HepG2 (cell line): ENCODE data around the gene NFE2L1. TPM values are rescaled to one million over a fixed set of nuclear protein-coding genes. Genes with fewer than 3 reads are reported as not detected.

Experiments used
- ARHGAP35 ChIP-seq: sonication (generic); formaldehyde crosslinking; IDR thresholded peaks from 2 replicates; pipeline ENCODE4 v1.9.0; 2022; ENCODE audit warnings: mild to moderate bottlenecking, inconsistent platforms, moderate library complexity, missing genetic modification reagents, borderline replicate concordance
- CHCHD3 ChIP-seq: sonication (generic); formaldehyde crosslinking; IDR thresholded peaks from 2 replicates; pipeline ENCODE4 v1.8.0; 2022; ENCODE audit warnings: mild to moderate bottlenecking, missing genetic modification reagents, moderate library complexity
- DR1 ChIP-seq: sonication (generic); formaldehyde crosslinking; IDR thresholded peaks from 2 replicates; pipeline ENCODE4 v1.8.0; 2021; ENCODE audit warnings: mild to moderate bottlenecking, missing genetic modification reagents, inconsistent platforms
- E2F5 ChIP-seq: sonication (generic); formaldehyde crosslinking; conservative IDR thresholded peaks from 2 replicates; pipeline ENCODE4 v1.4.0; 2020; ENCODE audit warnings: missing genetic modification reagents
- FOXC1 ChIP-seq: sonication (generic); formaldehyde crosslinking; IDR thresholded peaks from 2 replicates; pipeline ENCODE4 v1.8.0; 2022; ENCODE audit warnings: mild to moderate bottlenecking, missing genetic modification reagents, borderline replicate concordance
- IRX3 ChIP-seq: sonication (generic); formaldehyde crosslinking; IDR thresholded peaks from 2 replicates; pipeline ENCODE4 v1.8.1; 2023; ENCODE audit warnings: mild to moderate bottlenecking, low read depth, missing genetic modification reagents, borderline replicate concordance
- KDM2A ChIP-seq: sonication (generic); formaldehyde crosslinking; IDR thresholded peaks from 2 replicates; pipeline ENCODE4 v1.4.0; 2020; ENCODE audit warnings: low read depth, missing genetic modification reagents, borderline replicate concordance
- NPAS2 ChIP-seq: sonication (generic); formaldehyde crosslinking; IDR thresholded peaks from 2 replicates; pipeline ENCODE4 v1.8.0; 2022; ENCODE audit warnings: mild to moderate bottlenecking, missing genetic modification reagents, borderline replicate concordance
- REXO4 ChIP-seq: sonication (generic); formaldehyde crosslinking; IDR thresholded peaks from 2 replicates; pipeline ENCODE4 v1.8.0; 2022; ENCODE audit warnings: missing genetic modification reagents, mild to moderate bottlenecking, borderline replicate concordance
- SAP130 ChIP-seq: IDR thresholded peaks from 2 replicates; pipeline ENCODE4 v1.6.1; 2016; ENCODE audit warnings: low read depth
- SIX4 ChIP-seq: sonication (generic); formaldehyde crosslinking; IDR thresholded peaks from 2 replicates; pipeline ENCODE4 v1.4.0; 2020; ENCODE audit warnings: missing genetic modification reagents
- SMAD1 ChIP-seq: sonication (generic); formaldehyde crosslinking; IDR thresholded peaks from 2 replicates; pipeline ENCODE4 v1.4.0; 2020; ENCODE audit warnings: missing genetic modification reagents, low read depth, mild to moderate bottlenecking, borderline replicate concordance
- TBP ChIP-seq: sonication (generic); formaldehyde crosslinking; IDR thresholded peaks from 2 replicates; pipeline ENCODE4 v1.5.0; 2020; ENCODE audit warnings: missing genetic modification reagents
- ZBTB44 ChIP-seq: sonication (generic); formaldehyde crosslinking; IDR thresholded peaks from 2 replicates; pipeline ENCODE4 v1.4.0; 2020; ENCODE audit warnings: missing genetic modification reagents
- ZBTB8A ChIP-seq: sonication (generic); formaldehyde crosslinking; IDR thresholded peaks from 2 replicates; pipeline ENCODE4 v1.4.0; 2020; ENCODE audit warnings: mild to moderate bottlenecking, low read depth, missing genetic modification reagents, borderline replicate concordance
- ZMYM4 ChIP-seq: sonication (generic); formaldehyde crosslinking; IDR thresholded peaks from 2 replicates; pipeline ENCODE4 v1.8.1; 2023; ENCODE audit warnings: mild to moderate bottlenecking, missing genetic modification reagents
- ZNF180 ChIP-seq: sonication (generic); formaldehyde crosslinking; IDR thresholded peaks from 2 replicates; pipeline ENCODE4 v1.4.0; 2020; ENCODE audit warnings: low read depth, missing genetic modification reagents, borderline replicate concordance
- ZNF20 ChIP-seq: sonication (generic); formaldehyde crosslinking; IDR thresholded peaks from 2 replicates; pipeline ENCODE4 v1.4.0; 2020; ENCODE audit warnings: mild to moderate bottlenecking, moderate library complexity, missing genetic modification reagents
- ZNF274 ChIP-seq: sonication (generic); formaldehyde crosslinking; IDR thresholded peaks from 2 replicates; pipeline ENCODE4 v1.5.1; 2020; ENCODE audit warnings: mild to moderate bottlenecking, missing genetic modification reagents
- ZNF430 ChIP-seq: sonication (generic); formaldehyde crosslinking; IDR thresholded peaks from 2 replicates; pipeline ENCODE4 v1.9.0; 2021; ENCODE audit warnings: mild to moderate bottlenecking, missing genetic modification reagents
- ZNF510 ChIP-seq: sonication (generic); formaldehyde crosslinking; IDR thresholded peaks from 2 replicates; pipeline ENCODE4 v1.4.0; 2020; ENCODE audit warnings: low read depth, mild to moderate bottlenecking, missing genetic modification reagents
- polyA plus RNA-seq, 8 experiments: library from polyadenylated mRNA; depleted of rRNA in 3 of 8; stranded (reverse) in 7 of 8; unstranded in 1 of 8; fragments of >200 nt; fragmentation: Illumina TruSeq in 4 of 8; extraction: Trizol in 4 of 8; gene quantifications; 2 replicates each; pipeline versions ENCODE4 v1.2.1 to v1.2.3, GENCODE V29; 2011 to 2016; ENCODE audit warnings: low read depth in 4 of 8, missing spikeins in 1 of 8, mixed read lengths in 1 of 8; ENCODE audit not compliant: insufficient read depth in 1 of 8
- total RNA-seq, 5 experiments: library from RNA; depleted of rRNA; stranded (reverse); fragments of >200 nt; fragmentation: Illumina TruSeq; extraction: Trizol; gene quantifications; 2 replicates each; pipeline ENCODE4 v1.2.3, GENCODE V29; 2016; ENCODE audit warnings: low read depth in 1 of 5
- TF ChIP-seq, protein P1 (sequence below): IDR thresholded peaks from 2 replicates; pipeline ENCODE4 v1.6.1; 2016; ENCODE audit warnings: control low read depth
- TF ChIP-seq, protein P2 (sequence below): sonication (generic); formaldehyde crosslinking; IDR thresholded peaks from 2 replicates; pipeline ENCODE4 v1.8.1; 2022; ENCODE audit warnings: low read depth, mild to moderate bottlenecking, missing genetic modification reagents

Gene NFE2L1
- total and polyA plus RNA-seq, 2 of the 13 experiments (the other 11 are each of a cell fraction or from before 2014, with no cell fraction given), result 67.0 to 234 TPM

GRCh38 chr17:48106802-48107136 lies 58.6 kb downstream of the NFE2L1 start (continued):
- TF ChIP-seq, protein P1, sequence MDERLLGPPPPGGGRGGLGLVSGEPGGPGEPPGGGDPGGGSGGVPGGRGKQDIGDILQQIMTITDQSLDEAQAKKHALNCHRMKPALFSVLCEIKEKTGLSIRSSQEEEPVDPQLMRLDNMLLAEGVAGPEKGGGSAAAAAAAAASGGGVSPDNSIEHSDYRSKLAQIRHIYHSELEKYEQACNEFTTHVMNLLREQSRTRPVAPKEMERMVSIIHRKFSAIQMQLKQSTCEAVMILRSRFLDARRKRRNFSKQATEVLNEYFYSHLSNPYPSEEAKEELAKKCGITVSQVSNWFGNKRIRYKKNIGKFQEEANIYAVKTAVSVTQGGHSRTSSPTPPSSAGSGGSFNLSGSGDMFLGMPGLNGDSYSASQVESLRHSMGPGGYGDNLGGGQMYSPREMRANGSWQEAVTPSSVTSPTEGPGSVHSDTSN (CRISPR knock-in tag), result no peak
- TF ChIP-seq ZMYM4, result no peak
- no peak for TF ChIP-seq CHCHD3 (CRISPR knock-in tag)
- no peak for TF ChIP-seq DR1 (CRISPR knock-in tag)
- TF ChIP-seq TBP (CRISPR knock-in tag), result no peak
- TF ChIP-seq, protein P2, sequence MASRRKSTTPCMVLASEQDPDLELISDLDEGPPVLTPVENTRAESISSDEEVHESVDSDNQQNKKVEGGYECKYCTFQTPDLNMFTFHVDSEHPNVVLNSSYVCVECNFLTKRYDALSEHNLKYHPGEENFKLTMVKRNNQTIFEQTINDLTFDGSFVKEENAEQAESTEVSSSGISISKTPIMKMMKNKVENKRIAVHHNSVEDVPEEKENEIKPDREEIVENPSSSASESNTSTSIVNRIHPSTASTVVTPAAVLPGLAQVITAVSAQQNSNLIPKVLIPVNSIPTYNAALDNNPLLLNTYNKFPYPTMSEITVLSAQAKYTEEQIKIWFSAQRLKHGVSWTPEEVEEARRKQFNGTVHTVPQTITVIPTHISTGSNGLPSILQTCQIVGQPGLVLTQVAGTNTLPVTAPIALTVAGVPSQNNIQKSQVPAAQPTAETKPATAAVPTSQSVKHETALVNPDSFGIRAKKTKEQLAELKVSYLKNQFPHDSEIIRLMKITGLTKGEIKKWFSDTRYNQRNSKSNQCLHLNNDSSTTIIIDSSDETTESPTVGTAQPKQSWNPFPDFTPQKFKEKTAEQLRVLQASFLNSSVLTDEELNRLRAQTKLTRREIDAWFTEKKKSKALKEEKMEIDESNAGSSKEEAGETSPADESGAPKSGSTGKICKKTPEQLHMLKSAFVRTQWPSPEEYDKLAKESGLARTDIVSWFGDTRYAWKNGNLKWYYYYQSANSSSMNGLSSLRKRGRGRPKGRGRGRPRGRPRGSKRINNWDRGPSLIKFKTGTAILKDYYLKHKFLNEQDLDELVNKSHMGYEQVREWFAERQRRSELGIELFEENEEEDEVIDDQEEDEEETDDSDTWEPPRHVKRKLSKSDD (CRISPR knock-in tag), result no peak
- TF ChIP-seq SIX4 (CRISPR knock-in tag), result no peak
- TF ChIP-seq NPAS2, result no peak
- no peak for TF ChIP-seq E2F5 (CRISPR knock-in tag)
- TF ChIP-seq FOXC1, result no peak
- TF ChIP-seq IRX3 (CRISPR knock-in tag), result no peak
- TF ChIP-seq ZNF20 (CRISPR knock-in tag), result no peak
- TF ChIP-seq ZBTB8A (CRISPR knock-in tag), result no peak
- TF ChIP-seq SAP130 (CRISPR knock-in tag), result no peak
- no peak for TF ChIP-seq ZBTB44
- TF ChIP-seq ZNF510, result no peak
- TF ChIP-seq ZNF180, result no peak
- peak; percentile 6; the same call in 1 of the 2 replicates for TF ChIP-seq ZNF274 (CRISPR knock-in tag)
- TF ChIP-seq SMAD1 (CRISPR knock-in tag), result no peak
- TF ChIP-seq ARHGAP35 (CRISPR knock-in tag), result no peak
- TF ChIP-seq KDM2A (CRISPR knock-in tag), result no peak
- 0 out of 2 replicates have a peak, but pooled peaks have one; percentile 11 for TF ChIP-seq ZNF430 (CRISPR knock-in tag)
- no peak for TF ChIP-seq REXO4 (CRISPR knock-in tag)
